ENCODE measurements around the gene PANX1.

- no peak for TF ChIP-seq POLR2A (IDR thresholded peaks at IDR 0.05)
- no peak for TF ChIP-seq CTCF (IDR thresholded peaks at IDR 0.05)
- TF ChIP-seq POLR2AphosphoS5 (IDR thresholded peaks at IDR 0.05): no peak
- TF ChIP-seq EP300 (IDR thresholded peaks at IDR 0.05; ENCODE audit: low read depth): no peak
These were observed 54.7 kb downstream of the PANX1 start for GRCh38 chr11:94183251-94183885.

Data from transverse colon (tissue), 4 donors.